A549 (cell line): ENCODE measurements around the gene ROBO1.

Experiments used
- ESRRA ChIP-seq: fragments of 150-350 bp; IDR thresholded peaks from 2 replicates; pipeline ENCODE4 v1.6.1; 2014; ENCODE audit warnings: mild to moderate bottlenecking, low read length, borderline replicate concordance
- FOSL2 ChIP-seq, 2 experiments: fragments of 450-650 bp in 1 of 2; fragments of >200 bp in 1 of 2; sonication (Bioruptor Twin) in 1 of 2; formaldehyde crosslinking; IDR thresholded peaks; 2 replicates each; pipeline versions ENCODE4 v1.5.0 to v1.6.1; 2016 to 2020; ENCODE audit warnings: mild to moderate bottlenecking in 1 of 2, moderate library complexity in 1 of 2
- HDAC2 ChIP-seq: fragments of 200-600 bp; sonication (generic); IDR thresholded peaks from 2 replicates; pipeline ENCODE4 v1.6.1; 2016
- JUNB ChIP-seq: fragments of >200 bp; sonication (Bioruptor Twin); formaldehyde crosslinking; IDR thresholded peaks from 2 replicates; pipeline ENCODE4 v1.6.1; 2016
- MAZ ChIP-seq: fragments of 150-350 bp; IDR thresholded peaks from 2 replicates; pipeline ENCODE4 v1.6.1; 2014; ENCODE audit warnings: antibody characterized with exemption, low read depth, low read length, borderline replicate concordance
- POLR2AphosphoS2 ChIP-seq: conservative IDR thresholded peaks from 2 replicates; pipeline ENCODE4 v1.6.1; 2012; ENCODE audit warnings: low read length, improper control_type of control experiment, inconsistent platforms
- REST ChIP-seq: fragments of 200-600 bp; sonication (generic); IDR thresholded peaks from 2 replicates; pipeline ENCODE4 v1.6.1; 2016; ENCODE audit warnings: antibody characterized with exemption, mild to moderate bottlenecking, moderate library complexity
- RFX5 ChIP-seq: fragments of 450-650 bp; IDR thresholded peaks from 2 replicates; pipeline ENCODE4 v1.7.1; 2014; ENCODE audit warnings: antibody characterized with exemption, mild to moderate bottlenecking, moderate library complexity
- TF ChIP-seq, protein P1 (sequence below): fragments of >200 bp; sonication (Bioruptor Twin); formaldehyde crosslinking; IDR thresholded peaks from 3 replicates; pipeline ENCODE4 v1.5.1; 2016

GRCh38 chr3:78887547-78888011, 880.2 kb downstream of the ROBO1 start:
- TF ChIP-seq, protein P1, sequence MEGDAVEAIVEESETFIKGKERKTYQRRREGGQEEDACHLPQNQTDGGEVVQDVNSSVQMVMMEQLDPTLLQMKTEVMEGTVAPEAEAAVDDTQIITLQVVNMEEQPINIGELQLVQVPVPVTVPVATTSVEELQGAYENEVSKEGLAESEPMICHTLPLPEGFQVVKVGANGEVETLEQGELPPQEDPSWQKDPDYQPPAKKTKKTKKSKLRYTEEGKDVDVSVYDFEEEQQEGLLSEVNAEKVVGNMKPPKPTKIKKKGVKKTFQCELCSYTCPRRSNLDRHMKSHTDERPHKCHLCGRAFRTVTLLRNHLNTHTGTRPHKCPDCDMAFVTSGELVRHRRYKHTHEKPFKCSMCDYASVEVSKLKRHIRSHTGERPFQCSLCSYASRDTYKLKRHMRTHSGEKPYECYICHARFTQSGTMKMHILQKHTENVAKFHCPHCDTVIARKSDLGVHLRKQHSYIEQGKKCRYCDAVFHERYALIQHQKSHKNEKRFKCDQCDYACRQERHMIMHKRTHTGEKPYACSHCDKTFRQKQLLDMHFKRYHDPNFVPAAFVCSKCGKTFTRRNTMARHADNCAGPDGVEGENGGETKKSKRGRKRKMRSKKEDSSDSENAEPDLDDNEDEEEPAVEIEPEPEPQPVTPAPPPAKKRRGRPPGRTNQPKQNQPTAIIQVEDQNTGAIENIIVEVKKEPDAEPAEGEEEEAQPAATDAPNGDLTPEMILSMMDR, result no peak
- no peak for TF ChIP-seq JUNB
- no peak for TF ChIP-seq REST
- TF ChIP-seq POLR2AphosphoS2, result no peak
- no peak for TF ChIP-seq RFX5
- TF ChIP-seq MAZ, result no peak
- TF ChIP-seq ESRRA, result no peak
- TF ChIP-seq FOSL2 (IDR thresholded peaks at IDR 0.05), result no peak
- no peak for TF ChIP-seq FOSL2 (CRISPR knock-in tag; IDR thresholded peaks at IDR 0.05)
- no peak for TF ChIP-seq HDAC2
